Loucy (cell line): ENCODE measurements around the gene GTPBP10.

Experiments
- CTCF ChIP-seq: fragments of 200-600 bp; sonication (generic); conservative IDR thresholded peaks from 2 replicates; pipeline ENCODE4 v1.5.1; 2014; ENCODE audit warnings: mild to moderate bottlenecking, antibody characterized with exemption, low read length
- EZH2phosphoT487 ChIP-seq: fragments of 200-600 bp; IDR thresholded peaks from 2 replicates; pipeline ENCODE4 v1.6.1; 2018; ENCODE audit warnings: antibody characterized with exemption, mild to moderate bottlenecking, moderate library complexity, borderline replicate concordance

GRCh38 chr7:90424720-90425119 lies 78.2 kb downstream of the GTPBP10 start:
- TF ChIP-seq CTCF = no peak
- TF ChIP-seq EZH2phosphoT487 = no peak
